LNCAP (cell line): ENCODE results near the gene ACACA.
A peak's percentile ranks its signal among the peaks of the same experiment; 100 is the strongest.

Experiments used
- TF ChIP-seq, protein P1 (sequence below): fragments of 450-650 bp; IDR thresholded peaks from 2 replicates; pipeline ENCODE4 v1.5.1; 2017; ENCODE audit warnings: mild to moderate bottlenecking

Gene ACACA

DNA sequence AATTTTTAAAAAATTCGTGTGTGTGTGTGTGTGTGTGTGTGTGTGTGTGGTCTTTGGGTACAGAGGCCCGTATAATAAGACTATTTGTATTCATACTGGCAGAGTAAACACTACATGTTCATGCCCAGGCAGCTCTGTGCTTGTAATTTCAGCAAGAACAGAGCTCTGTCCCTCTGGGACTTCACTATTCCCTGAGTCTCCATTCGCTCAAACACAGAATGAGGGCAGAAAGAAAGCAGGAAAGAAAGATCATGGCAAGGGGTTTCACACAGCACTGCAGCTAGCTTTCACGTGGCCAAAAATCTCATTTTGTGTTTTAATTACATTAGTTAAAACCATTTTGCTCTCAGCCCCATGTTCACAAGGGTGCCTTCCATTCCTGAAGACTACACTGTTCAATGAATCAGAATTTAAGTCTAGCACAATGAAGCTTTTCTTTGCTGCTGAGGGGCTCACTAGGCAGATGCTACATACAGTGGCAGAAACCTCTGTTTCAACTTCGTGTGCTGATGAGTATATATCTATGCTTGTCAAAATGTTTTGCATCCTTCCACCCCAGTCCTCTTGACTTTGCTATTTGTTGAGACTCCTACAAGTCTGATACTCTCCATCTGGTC lies 229.3 kb downstream of the ACACA start:
- TF ChIP-seq, protein P1, sequence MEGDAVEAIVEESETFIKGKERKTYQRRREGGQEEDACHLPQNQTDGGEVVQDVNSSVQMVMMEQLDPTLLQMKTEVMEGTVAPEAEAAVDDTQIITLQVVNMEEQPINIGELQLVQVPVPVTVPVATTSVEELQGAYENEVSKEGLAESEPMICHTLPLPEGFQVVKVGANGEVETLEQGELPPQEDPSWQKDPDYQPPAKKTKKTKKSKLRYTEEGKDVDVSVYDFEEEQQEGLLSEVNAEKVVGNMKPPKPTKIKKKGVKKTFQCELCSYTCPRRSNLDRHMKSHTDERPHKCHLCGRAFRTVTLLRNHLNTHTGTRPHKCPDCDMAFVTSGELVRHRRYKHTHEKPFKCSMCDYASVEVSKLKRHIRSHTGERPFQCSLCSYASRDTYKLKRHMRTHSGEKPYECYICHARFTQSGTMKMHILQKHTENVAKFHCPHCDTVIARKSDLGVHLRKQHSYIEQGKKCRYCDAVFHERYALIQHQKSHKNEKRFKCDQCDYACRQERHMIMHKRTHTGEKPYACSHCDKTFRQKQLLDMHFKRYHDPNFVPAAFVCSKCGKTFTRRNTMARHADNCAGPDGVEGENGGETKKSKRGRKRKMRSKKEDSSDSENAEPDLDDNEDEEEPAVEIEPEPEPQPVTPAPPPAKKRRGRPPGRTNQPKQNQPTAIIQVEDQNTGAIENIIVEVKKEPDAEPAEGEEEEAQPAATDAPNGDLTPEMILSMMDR, result no peak

DNA sequence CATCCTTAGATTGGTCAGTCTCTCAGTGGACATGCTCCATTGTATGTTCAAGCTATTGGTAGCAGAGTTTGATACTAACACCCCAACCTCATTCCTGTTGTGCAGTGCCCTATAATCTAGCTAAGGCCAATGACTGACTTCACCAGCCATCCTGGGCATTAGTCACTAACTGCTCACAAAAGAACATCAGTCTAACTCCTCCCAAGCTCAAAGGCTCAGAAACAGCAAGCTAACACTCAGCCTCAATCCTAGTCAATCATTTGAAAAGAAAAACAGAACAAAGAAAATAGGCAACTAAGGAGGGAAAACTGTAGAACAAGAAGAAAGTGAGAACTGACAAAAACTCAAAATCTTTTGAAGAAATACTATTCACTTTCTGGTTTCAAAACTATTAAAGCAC lies 229.9 kb downstream of the ACACA start:
- TF ChIP-seq, protein P1, result no peak

DNA sequence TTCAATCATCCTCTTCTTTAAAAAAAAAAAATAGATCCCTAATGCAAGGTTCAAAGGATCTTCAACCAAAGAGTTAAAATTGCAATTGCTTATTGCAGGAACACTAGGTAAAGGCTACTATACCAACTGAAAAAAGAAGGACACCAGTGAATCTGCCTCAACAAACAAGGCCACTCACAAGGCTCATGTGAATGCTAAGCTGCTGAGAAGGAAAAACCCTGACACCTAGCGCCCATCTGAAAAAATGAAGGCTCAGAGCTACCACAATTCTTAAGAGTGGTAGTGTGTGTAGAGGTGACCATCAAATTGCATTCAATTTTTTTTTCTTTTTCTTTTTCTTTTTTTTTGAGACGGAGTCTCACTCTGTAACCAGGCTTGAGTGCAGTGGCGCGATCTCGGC lies 232.4 kb downstream of the ACACA start:
- TF ChIP-seq, protein P1, result peak; percentile 62

DNA sequence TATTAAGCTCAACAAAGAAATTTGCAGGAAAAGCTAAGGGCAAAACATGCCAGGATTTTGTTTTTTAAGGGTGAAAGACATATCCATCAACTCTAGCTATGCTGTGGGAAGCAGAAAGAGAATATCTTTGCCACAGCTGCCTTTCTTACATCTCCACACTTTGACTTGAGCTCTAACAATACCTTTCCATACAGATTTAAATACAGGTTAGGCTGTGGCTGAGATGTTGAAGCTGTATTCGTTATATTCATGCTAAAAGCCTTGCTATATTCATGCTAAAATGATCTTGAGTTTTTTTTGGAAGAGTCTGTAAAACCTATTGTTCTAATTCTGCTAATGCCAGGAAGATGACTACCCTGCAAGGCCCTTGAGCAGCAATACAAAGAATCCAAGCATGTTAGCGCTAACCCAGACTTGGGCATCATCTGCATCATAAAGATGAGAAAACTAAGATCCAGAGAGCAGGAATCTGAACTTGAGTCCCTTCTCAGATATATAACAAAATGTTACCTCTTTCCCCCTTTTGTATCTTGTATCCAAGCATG lies 235.7 kb downstream of the ACACA start:
- TF ChIP-seq, protein P1, result no peak

DNA sequence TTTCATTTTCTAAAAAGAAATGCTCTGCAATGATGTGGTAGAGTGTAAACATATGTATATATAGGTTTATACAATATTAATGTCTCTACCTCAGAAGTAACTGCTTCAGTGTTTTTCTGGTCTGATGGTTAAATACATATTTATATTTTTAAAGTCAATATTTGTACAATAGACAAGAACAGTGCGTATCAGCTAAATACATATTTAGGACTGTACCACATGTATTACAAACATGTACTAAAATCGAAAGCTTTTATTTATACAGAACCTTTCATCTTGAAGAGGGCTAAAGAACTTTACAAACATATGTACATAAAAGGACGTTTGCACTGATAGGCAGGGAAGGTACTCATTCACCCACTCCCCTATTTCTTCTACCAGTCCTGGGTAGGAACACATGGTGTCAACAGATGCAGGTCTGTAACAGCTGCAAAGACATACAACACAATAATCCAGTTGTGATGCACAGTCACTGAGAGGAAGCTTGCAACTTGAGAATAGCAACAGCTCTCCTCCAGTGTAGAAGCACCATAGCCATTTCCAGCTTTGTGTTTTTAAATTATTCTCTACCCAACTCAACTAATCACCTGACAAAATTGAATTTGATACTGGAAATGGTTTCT lies 237.8 kb downstream of the ACACA start:
- TF ChIP-seq, protein P1, result no peak

DNA sequence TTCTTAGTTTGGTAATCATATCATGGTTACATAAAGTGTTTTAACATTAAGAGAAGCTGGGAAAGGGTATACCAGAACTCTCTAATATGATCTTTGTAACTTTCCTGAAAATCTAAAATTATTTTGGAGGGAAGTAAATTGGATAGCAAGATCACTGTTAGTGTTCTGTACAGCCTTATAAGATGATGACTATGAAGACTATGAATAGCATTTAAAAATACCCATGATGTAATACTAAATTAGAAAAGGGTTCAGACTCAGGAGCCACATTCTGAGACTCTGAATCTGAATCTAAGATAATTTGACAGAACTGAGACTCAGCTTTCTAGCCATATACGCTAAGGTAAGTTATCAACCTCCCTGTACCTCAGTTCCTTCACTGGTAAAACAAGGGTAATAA lies 238.9 kb downstream of the ACACA start:
- TF ChIP-seq, protein P1, result no peak

DNA sequence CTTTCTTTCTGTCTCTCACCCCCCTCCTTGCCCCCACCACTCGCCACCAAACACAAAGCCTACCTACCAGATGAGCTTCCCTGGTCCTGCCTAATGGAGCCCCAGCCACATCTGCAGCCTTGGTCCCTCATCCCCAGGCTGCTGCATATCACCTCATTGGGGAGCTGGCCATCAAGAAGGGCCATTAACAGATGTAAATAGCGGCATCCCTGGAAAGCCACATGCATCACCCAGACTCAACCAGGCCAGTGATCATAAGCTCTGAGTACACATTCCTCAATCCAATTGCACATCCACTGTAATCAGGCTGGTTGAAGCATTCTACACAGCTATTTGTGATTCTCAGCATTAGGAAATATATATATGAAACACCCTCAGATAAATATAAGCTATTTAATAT lies 242.6 kb downstream of the ACACA start:
- TF ChIP-seq, protein P1, result no peak
